ENCODE data around the gene PHC2.
A peak's percentile ranks its signal among the peaks of the same experiment; 100 is the strongest.

Gene PHC2

GRCh38 chr1:33330361-33330890 is 100.5 kb downstream of the PHC2 start:
- peaks cover 66 to 76% of the 10 kb centered on the region in 2 donors for H3K36me3 ChIP-seq (ENCODE audit: control insufficient read depth in 2 of 2, insufficient read depth in 2 of 2, low read length in 2 of 2)
- no peaks in the 10 kb centered on the region for H3K27me3 ChIP-seq (ENCODE audit: control insufficient read depth in 1 of 2, insufficient read depth in 2 of 2, low read length in 2 of 2)
- peak overlapping the region; percentile 18 for H3K27ac ChIP-seq (ENCODE audit: low read length)
- peaks cover 47% of the 10 kb centered on the region for H3K4me1 ChIP-seq (ENCODE audit: control insufficient read depth, insufficient read depth, low read length)
- no peak overlapping the region for H3K4me3 ChIP-seq (ENCODE audit: low read length in 2 of 2)
- H3K9me3 ChIP-seq (ENCODE audit: control insufficient read depth in 2 of 2, low read length in 2 of 2), result no peaks in the 10 kb centered on the region
- no peak overlapping the region for H3K9ac ChIP-seq (ENCODE audit: low read length in 2 of 2)

GRCh38 chr1:33329600-33330305 is 101.1 kb downstream of the PHC2 start:
- Histone ChIP-seq H3K36me3 (ENCODE audit: control insufficient read depth in 2 of 2, insufficient read depth in 2 of 2, low read length in 2 of 2) (peaks cover 73 to 83% of the 10 kb centered on the region in 2 donors), H3K9ac (ENCODE audit: low read length in 2 of 2) (no peak overlapping the region), H3K27ac (ENCODE audit: low read length) (no peak overlapping the region)

GRCh38 chr1:33328817-33329216 is 102.1 kb downstream of the PHC2 start:
- no peaks in the 10 kb centered on the region for H3K9me3 ChIP-seq (ENCODE audit: control insufficient read depth in 2 of 2, low read length in 2 of 2)
- peak overlapping the region; percentile 24 for H3K27ac ChIP-seq (ENCODE audit: low read length)
- peaks cover 33% of the 10 kb centered on the region for H3K4me1 ChIP-seq (ENCODE audit: control insufficient read depth, insufficient read depth, low read length)

More at GRCh38 chr1:33329600-33330305, 101.1 kb downstream of the PHC2 start:
- Histone ChIP-seq H3K4me1 (ENCODE audit: control insufficient read depth, insufficient read depth, low read length) (peaks cover 42% of the 10 kb centered on the region), H3K27me3 (ENCODE audit: control insufficient read depth in 1 of 2, insufficient read depth in 2 of 2, low read length in 2 of 2) (no peaks in the 10 kb centered on the region), H3K4me3 (ENCODE audit: low read length in 2 of 2) (no peak overlapping the region), H3K9me3 (ENCODE audit: control insufficient read depth in 2 of 2, low read length in 2 of 2) (no peaks in the 10 kb centered on the region)

GRCh38 chr1:33327587-33328325 is 103.1 kb downstream of the PHC2 start:
- Histone ChIP-seq H3K36me3 (ENCODE audit: control insufficient read depth in 2 of 2, insufficient read depth in 2 of 2, low read length in 2 of 2) (peaks cover 90 to 97% of the 10 kb centered on the region in 2 donors), H3K9ac (ENCODE audit: low read length in 2 of 2) (no peak overlapping the region), H3K4me3 (ENCODE audit: low read length in 2 of 2) (no peak overlapping the region), H3K27ac (ENCODE audit: low read length) (peak overlapping the region; percentile 24), H3K4me1 (ENCODE audit: control insufficient read depth, insufficient read depth, low read length) (peaks cover 23% of the 10 kb centered on the region), H3K27me3 (ENCODE audit: control insufficient read depth in 1 of 2, insufficient read depth in 2 of 2, low read length in 2 of 2) (no peaks in the 10 kb centered on the region), H3K9me3 (ENCODE audit: control insufficient read depth in 2 of 2, low read length in 2 of 2) (no peaks in the 10 kb centered on the region)

More at GRCh38 chr1:33328817-33329216, 102.1 kb downstream of the PHC2 start:
- H3K4me3 ChIP-seq (ENCODE audit: low read length in 2 of 2), result no peak overlapping the region
- no peaks in the 10 kb centered on the region for H3K27me3 ChIP-seq (ENCODE audit: control insufficient read depth in 1 of 2, insufficient read depth in 2 of 2, low read length in 2 of 2)
- no peak overlapping the region for H3K9ac ChIP-seq (ENCODE audit: low read length in 2 of 2)
- peaks cover 81 to 92% of the 10 kb centered on the region in 2 donors for H3K36me3 ChIP-seq (ENCODE audit: control insufficient read depth in 2 of 2, insufficient read depth in 2 of 2, low read length in 2 of 2)

- H3K9ac ChIP-seq (ENCODE audit: low read length in 2 of 2), result no peak overlapping the region
- no peak overlapping the region for H3K27ac ChIP-seq (ENCODE audit: low read length)
- no peak overlapping the region for H3K4me3 ChIP-seq (ENCODE audit: low read length in 2 of 2)
- H3K27me3 ChIP-seq (ENCODE audit: control insufficient read depth in 1 of 2, insufficient read depth in 2 of 2, low read length in 2 of 2), result no peaks in the 10 kb centered on the region
- H3K4me1 ChIP-seq (ENCODE audit: control insufficient read depth, insufficient read depth, low read length), result peaks cover 13% of the 10 kb centered on the region
- no peaks in the 10 kb centered on the region for H3K9me3 ChIP-seq (ENCODE audit: control insufficient read depth in 2 of 2, low read length in 2 of 2)
- peaks cover 84 to 91% of the 10 kb centered on the region in 2 donors for H3K36me3 ChIP-seq (ENCODE audit: control insufficient read depth in 2 of 2, insufficient read depth in 2 of 2, low read length in 2 of 2)
Measured at GRCh38 chr1:33326785-33327184, 104.1 kb downstream of the PHC2 start.

- Histone ChIP-seq H3K9me3 (ENCODE audit: control insufficient read depth in 2 of 2, low read length in 2 of 2) (no peaks in the 10 kb centered on the region), H3K9ac (ENCODE audit: low read length in 2 of 2) (peak overlapping the region in 1 of 2 donors; percentile 13), H3K27ac (ENCODE audit: low read length) (no peak overlapping the region), H3K27me3 (ENCODE audit: control insufficient read depth in 1 of 2, insufficient read depth in 2 of 2, low read length in 2 of 2) (no peaks in the 10 kb centered on the region), H3K4me1 (ENCODE audit: control insufficient read depth, insufficient read depth, low read length) (peaks cover 13% of the 10 kb centered on the region), H3K36me3 (ENCODE audit: control insufficient read depth in 2 of 2, insufficient read depth in 2 of 2, low read length in 2 of 2) (peaks cover 68 to 72% of the 10 kb centered on the region in 2 donors), H3K4me3 (ENCODE audit: low read length in 2 of 2) (no peak overlapping the region)
Measured at GRCh38 chr1:33324677-33325575, 106.0 kb downstream of the PHC2 start.

GRCh38 chr1:33323663-33324477 is 107.0 kb downstream of the PHC2 start:
- Histone ChIP-seq H3K27me3 (ENCODE audit: control insufficient read depth in 1 of 2, insufficient read depth in 2 of 2, low read length in 2 of 2) (no peaks in the 10 kb centered on the region), H3K9ac (ENCODE audit: low read length in 2 of 2) (no peak overlapping the region), H3K4me3 (ENCODE audit: low read length in 2 of 2) (no peak overlapping the region), H3K4me1 (ENCODE audit: control insufficient read depth, insufficient read depth, low read length) (peaks cover 13% of the 10 kb centered on the region), H3K36me3 (ENCODE audit: control insufficient read depth in 2 of 2, insufficient read depth in 2 of 2, low read length in 2 of 2) (peaks cover 58 to 62% of the 10 kb centered on the region in 2 donors), H3K9me3 (ENCODE audit: control insufficient read depth in 2 of 2, low read length in 2 of 2) (no peaks in the 10 kb centered on the region), H3K27ac (ENCODE audit: low read length) (no peak overlapping the region)

- Histone ChIP-seq H3K9me3 (ENCODE audit: control insufficient read depth in 2 of 2, low read length in 2 of 2) (no peaks in the 10 kb centered on the region), H3K27me3 (ENCODE audit: control insufficient read depth in 1 of 2, insufficient read depth in 2 of 2, low read length in 2 of 2) (no peaks in the 10 kb centered on the region), H3K36me3 (ENCODE audit: control insufficient read depth in 2 of 2, insufficient read depth in 2 of 2, low read length in 2 of 2) (peaks cover 51 to 55% of the 10 kb centered on the region in 2 donors), H3K9ac (ENCODE audit: low read length in 2 of 2) (no peak overlapping the region), H3K4me3 (ENCODE audit: low read length in 2 of 2) (no peak overlapping the region), H3K4me1 (ENCODE audit: control insufficient read depth, insufficient read depth, low read length) (peaks cover 13% of the 10 kb centered on the region), H3K27ac (ENCODE audit: low read length) (no peak overlapping the region)
Measured at GRCh38 chr1:33322870-33323585, 107.9 kb downstream of the PHC2 start.

GRCh38 chr1:33322109-33322508 is 108.8 kb downstream of the PHC2 start:
- Histone ChIP-seq H3K9ac (ENCODE audit: low read length in 2 of 2) (no peak overlapping the region), H3K9me3 (ENCODE audit: control insufficient read depth in 2 of 2, low read length in 2 of 2) (no peaks in the 10 kb centered on the region), H3K4me1 (ENCODE audit: control insufficient read depth, insufficient read depth, low read length) (peaks cover 5% of the 10 kb centered on the region), H3K36me3 (ENCODE audit: control insufficient read depth in 2 of 2, insufficient read depth in 2 of 2, low read length in 2 of 2) (peaks cover 42 to 46% of the 10 kb centered on the region in 2 donors), H3K27ac (ENCODE audit: low read length) (no peak overlapping the region), H3K4me3 (ENCODE audit: low read length in 2 of 2) (no peak overlapping the region), H3K27me3 (ENCODE audit: control insufficient read depth in 1 of 2, insufficient read depth in 2 of 2, low read length in 2 of 2) (no peaks in the 10 kb centered on the region)

Measured in stomach smooth muscle (tissue), 2 donors.